ENCODE measurements around the gene INPP5A.
"Not testable (repeated sequence)": the region's sequence is repeated elsewhere in the genome, so short reads cannot be mapped to it uniquely, and the experiment has no call there.

Gene INPP5A

GRCh38 chr10:132790470-132790869 lies 252.9 kb downstream of the INPP5A start:
- Mint-ChIP-seq H3K27ac (no peak overlapping the region), H3K9me3 (no peaks in the 10 kb centered on the region), H3K4me3 (no peak overlapping the region), H3K36me3 (no peaks in the 10 kb centered on the region), H3K4me1 (no peaks in the 10 kb centered on the region), H3K27me3 (peaks cover 10% of the 10 kb centered on the region)
- DNase-seq (ENCODE audit: low spot score in 2 of 2) (no peak), ATAC-seq (ENCODE audit: low read depth) (no peak)

- Mint-ChIP-seq H3K27ac (no peak overlapping the region), H3K27me3 (peaks cover 10% of the 10 kb centered on the region), H3K4me3 (no peak overlapping the region), H3K4me1 (no peaks in the 10 kb centered on the region), H3K9me3 (no peaks in the 10 kb centered on the region), H3K36me3 (no peaks in the 10 kb centered on the region)
- ATAC-seq (ENCODE audit: low read depth): peak; percentile 27
- no peak for DNase-seq (ENCODE audit: low spot score in 2 of 2)
These were observed 253.6 kb downstream of the INPP5A start for GRCh38 chr10:132790934-132791829.

- H3K27me3 Mint-ChIP-seq; H3K4me1 Mint-ChIP-seq; H3K36me3 Mint-ChIP-seq; H3K4me3 Mint-ChIP-seq; DNase-seq (ENCODE audit: low spot score in 2 of 2); ATAC-seq (ENCODE audit: low read depth); H3K27ac Mint-ChIP-seq; H3K9me3 Mint-ChIP-seq: not testable (repeated sequence)
These were observed 254.5 kb downstream of the INPP5A start for GRCh38 chr10:132792099-132792498.

- H3K4me1 Mint-ChIP-seq: no peaks in the 10 kb centered on the region
- no peak overlapping the region for H3K4me3 Mint-ChIP-seq
- no peaks in the 10 kb centered on the region for H3K36me3 Mint-ChIP-seq
- DNase-seq (ENCODE audit: low spot score in 2 of 2) (no peak), ATAC-seq (ENCODE audit: low read depth) (no peak)
- no peak overlapping the region for H3K27ac Mint-ChIP-seq
- H3K27me3 Mint-ChIP-seq: peaks cover 10% of the 10 kb centered on the region
- no peaks in the 10 kb centered on the region for H3K9me3 Mint-ChIP-seq
These were observed 255.2 kb downstream of the INPP5A start for GRCh38 chr10:132792796-132793195.

GRCh38 chr10:132793213-132793612 lies 255.6 kb downstream of the INPP5A start:
- Mint-ChIP-seq H3K4me3 (no peak overlapping the region), H3K36me3 (no peaks in the 10 kb centered on the region), H3K4me1 (no peaks in the 10 kb centered on the region), H3K9me3 (no peaks in the 10 kb centered on the region), H3K27ac (no peak overlapping the region), H3K27me3 (peaks cover 10% of the 10 kb centered on the region)
- DNase-seq (ENCODE audit: low spot score in 2 of 2) (no peak), ATAC-seq (ENCODE audit: low read depth) (no peak)

GRCh38 chr10:132793871-132794849 lies 256.6 kb downstream of the INPP5A start:
- Mint-ChIP-seq H3K27ac (no peak overlapping the region), H3K9me3 (no peaks in the 10 kb centered on the region), H3K4me3 (no peak overlapping the region), H3K36me3 (no peaks in the 10 kb centered on the region), H3K4me1 (no peaks in the 10 kb centered on the region), H3K27me3 (peaks cover 10% of the 10 kb centered on the region)
- DNase-seq (ENCODE audit: low spot score in 2 of 2) (no peak), ATAC-seq (ENCODE audit: low read depth) (no peak)

DNA sequence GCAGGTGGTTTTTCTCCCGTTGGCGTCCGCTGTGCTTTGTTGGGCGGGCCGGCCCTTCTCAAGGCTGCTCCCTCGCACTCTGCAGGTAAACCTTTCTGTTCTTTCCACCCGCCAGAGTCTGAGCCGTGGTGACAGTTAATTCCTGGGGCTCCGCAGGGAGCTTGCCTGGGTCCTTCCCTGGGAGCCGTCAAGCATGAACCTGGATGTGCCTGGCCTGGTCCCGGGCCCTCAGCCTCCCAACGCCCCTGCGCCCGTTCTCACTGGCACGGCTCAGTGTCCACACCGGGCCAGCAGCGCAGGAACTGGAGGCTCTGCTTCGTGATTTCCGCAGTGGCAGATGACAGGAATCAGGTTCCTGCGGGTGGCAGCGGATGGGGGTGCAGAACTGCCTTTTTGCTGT lies 259.3 kb downstream of the INPP5A start:
- Mint-ChIP-seq H3K4me3 (no peak overlapping the region), H3K9me3 (no peaks in the 10 kb centered on the region), H3K27ac (no peak overlapping the region), H3K27me3 (peaks cover 6% of the 10 kb centered on the region), H3K4me1 (no peaks in the 10 kb centered on the region), H3K36me3 (no peaks in the 10 kb centered on the region)
- ATAC-seq (ENCODE audit: low read depth) (no peak), DNase-seq (ENCODE audit: low spot score in 2 of 2) (no peak)

DNA sequence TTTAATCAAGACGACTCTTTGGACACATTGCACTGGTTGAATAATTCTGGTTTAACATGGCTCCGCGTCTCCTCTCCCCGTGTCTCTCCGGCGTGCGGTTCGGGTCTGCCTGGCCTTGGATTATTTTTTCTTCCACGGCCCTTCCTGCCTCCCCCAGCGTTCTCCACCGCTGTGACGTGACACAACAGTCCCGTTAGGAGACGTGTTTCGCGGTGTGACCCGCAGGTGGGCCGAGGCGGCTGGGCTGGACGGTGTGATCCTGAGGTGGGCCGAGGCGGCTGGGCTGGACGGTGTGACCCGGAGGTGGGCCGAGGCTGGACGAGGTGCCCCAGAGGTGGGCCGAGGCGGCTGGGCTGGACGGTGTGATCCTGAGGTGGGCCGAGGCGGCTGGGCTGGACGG lies 260.4 kb downstream of the INPP5A start:
- not testable (repeated sequence) for H3K9me3 Mint-ChIP-seq; DNase-seq (ENCODE audit: low spot score in 2 of 2); H3K36me3 Mint-ChIP-seq; H3K27me3 Mint-ChIP-seq; ATAC-seq (ENCODE audit: low read depth); H3K4me3 Mint-ChIP-seq; H3K4me1 Mint-ChIP-seq; H3K27ac Mint-ChIP-seq

DNA sequence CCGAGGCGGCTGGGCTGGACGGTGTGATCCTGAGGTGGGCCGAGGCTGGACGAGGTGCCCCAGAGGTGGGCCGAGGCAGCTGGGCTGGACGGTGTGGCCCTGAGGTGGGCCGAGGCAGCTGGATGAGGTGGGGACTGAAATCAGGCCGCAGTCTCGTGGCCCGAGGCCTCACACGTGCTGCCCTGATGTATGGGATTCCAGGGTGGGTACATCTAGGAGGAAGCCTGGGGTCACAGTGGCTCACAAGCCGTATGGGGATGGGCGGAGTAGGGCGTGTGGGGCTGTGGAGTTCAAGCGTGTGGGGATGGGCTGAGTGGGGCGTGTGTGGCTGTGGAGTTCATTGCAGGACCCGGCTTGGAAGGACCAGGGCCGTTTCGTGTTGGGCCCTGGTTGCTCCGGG lies 260.8 kb downstream of the INPP5A start:
- H3K27me3 Mint-ChIP-seq: peaks cover 3% of the 10 kb centered on the region
- no peaks in the 10 kb centered on the region for H3K9me3 Mint-ChIP-seq
- H3K36me3 Mint-ChIP-seq: no peaks in the 10 kb centered on the region
- H3K4me3 Mint-ChIP-seq: no peak overlapping the region
- no peak overlapping the region for H3K27ac Mint-ChIP-seq
- DNase-seq (ENCODE audit: low spot score in 2 of 2) (no peak), ATAC-seq (ENCODE audit: low read depth) (no peak)
- H3K4me1 Mint-ChIP-seq: no peaks in the 10 kb centered on the region

GRCh38 chr10:132798876-132799275 lies 261.3 kb downstream of the INPP5A start:
- Mint-ChIP-seq H3K4me3 (no peak overlapping the region), H3K9me3 (no peaks in the 10 kb centered on the region), H3K27me3 (peaks cover 4% of the 10 kb centered on the region), H3K36me3 (no peaks in the 10 kb centered on the region), H3K4me1 (no peaks in the 10 kb centered on the region), H3K27ac (no peak overlapping the region)
- DNase-seq (ENCODE audit: low spot score in 2 of 2) (no peak), ATAC-seq (ENCODE audit: low read depth) (no peak)

GRCh38 chr10:132799865-132800264 lies 262.3 kb downstream of the INPP5A start:
- H3K9me3 Mint-ChIP-seq: no peaks in the 10 kb centered on the region
- no peaks in the 10 kb centered on the region for H3K36me3 Mint-ChIP-seq
- no peaks in the 10 kb centered on the region for H3K4me1 Mint-ChIP-seq
- peaks cover 5% of the 10 kb centered on the region for H3K27me3 Mint-ChIP-seq
- no peak overlapping the region for H3K27ac Mint-ChIP-seq
- no peak overlapping the region for H3K4me3 Mint-ChIP-seq
- DNase-seq (ENCODE audit: low spot score in 2 of 2) (no peak), ATAC-seq (ENCODE audit: low read depth) (no peak)

DNA sequence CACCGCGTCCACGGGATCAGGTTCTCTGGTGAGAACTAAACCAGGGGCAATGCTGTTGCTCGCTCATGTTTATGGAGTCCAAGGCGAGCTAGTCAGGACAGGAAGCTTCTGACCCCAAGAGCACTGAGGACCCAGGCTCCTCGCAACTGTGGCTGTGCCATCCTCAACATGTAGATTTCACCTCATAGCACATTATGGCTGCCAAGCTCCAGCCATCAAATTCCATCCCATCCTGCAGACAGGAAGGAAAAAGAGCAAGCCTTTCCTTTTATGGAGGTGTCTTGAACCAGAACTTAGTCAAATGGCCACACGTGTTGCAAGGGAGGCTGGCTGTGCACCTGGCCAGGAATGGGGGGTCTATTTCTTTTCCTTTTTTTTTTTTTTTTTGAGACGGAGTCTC lies 264.5 kb downstream of the INPP5A start:
- Mint-ChIP-seq H3K27me3 (peaks cover 5% of the 10 kb centered on the region), H3K9me3 (no peaks in the 10 kb centered on the region), H3K4me1 (no peaks in the 10 kb centered on the region), H3K27ac (no peak overlapping the region), H3K36me3 (no peaks in the 10 kb centered on the region), H3K4me3 (no peak overlapping the region)
- DNase-seq (ENCODE audit: low spot score in 2 of 2) (no peak), ATAC-seq (ENCODE audit: low read depth) (no peak)

DNA sequence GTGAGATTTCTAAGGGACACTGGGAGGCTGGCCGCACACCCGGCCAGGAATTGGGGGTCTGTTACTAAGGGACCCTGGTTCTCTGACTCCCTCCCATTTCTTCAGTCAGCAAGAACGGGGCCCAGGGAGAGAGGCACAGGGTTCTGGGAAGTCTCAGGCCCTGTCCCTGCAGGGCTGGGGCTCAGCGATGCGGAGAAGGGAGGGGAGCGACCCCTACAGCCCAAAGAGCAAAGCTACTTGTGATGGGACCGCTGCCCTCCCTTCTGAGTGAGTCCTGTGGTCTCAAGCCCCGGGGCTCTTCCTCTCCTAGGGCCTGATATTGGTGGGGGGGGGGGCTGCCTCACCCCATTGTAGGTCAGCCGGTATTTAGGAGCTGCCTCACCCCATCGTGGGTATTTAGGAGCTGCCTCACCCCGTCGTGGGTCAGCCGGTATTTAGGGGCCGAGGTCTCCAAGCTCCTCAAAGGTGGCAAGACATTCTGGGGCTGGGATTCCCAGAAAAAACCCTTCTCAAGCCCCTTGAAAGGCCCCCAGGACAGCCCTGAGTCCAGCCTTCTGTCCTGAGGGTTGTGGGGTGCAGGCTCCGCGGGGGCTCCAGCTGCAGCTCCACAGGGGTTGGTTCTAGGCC lies 265.2 kb downstream of the INPP5A start:
- DNase-seq (ENCODE audit: low spot score in 2 of 2) (no peak), ATAC-seq (ENCODE audit: low read depth) (no peak)
- Mint-ChIP-seq H3K9me3 (no peaks in the 10 kb centered on the region), H3K36me3 (no peaks in the 10 kb centered on the region), H3K4me3 (no peak overlapping the region), H3K4me1 (no peaks in the 10 kb centered on the region), H3K27ac (no peak overlapping the region), H3K27me3 (peaks cover 5% of the 10 kb centered on the region)
